ACC112 (cell line): ENCODE measurements around the gene GRIK1.

ENCODE experiments used
- H2AFZ ChIP-seq: fragments of 200-600 bp; sonication (generic); one replicate; pipeline ENCODE4 v1.6.0; 2017; ENCODE audit warnings: antibody characterized with exemption, low read length; ENCODE audit not compliant: unreplicated experiment
- H3K27ac ChIP-seq: fragments of 200-600 bp; sonication (generic); 2 replicates; pipeline ENCODE4 v1.5.1; 2014; ENCODE audit warnings: low read depth, mild to moderate bottlenecking, antibody characterized with exemption, low read length, moderate library complexity
- H3K27me3 ChIP-seq: fragments of 200-600 bp; sonication (generic); 2 replicates; pipeline ENCODE4 v1.6.1; 2014; ENCODE audit warnings: mild to moderate bottlenecking, antibody characterized with exemption, low read length, moderate library complexity, mixed read lengths; ENCODE audit not compliant: insufficient read depth
- H3K36me3 ChIP-seq: fragments of 200-600 bp; sonication (generic); 2 replicates; pipeline ENCODE4 v1.6.1; 2016; ENCODE audit warnings: mild to moderate bottlenecking, antibody characterized with exemption, low read length, moderate library complexity, mixed read lengths; ENCODE audit not compliant: insufficient read depth
- H3K4me1 ChIP-seq: fragments of 200-600 bp; sonication (generic); one replicate; pipeline ENCODE4 v1.6.1; 2016; ENCODE audit warnings: low read length, mixed read lengths; ENCODE audit not compliant: insufficient read depth, unreplicated experiment, control insufficient read depth
- H3K4me3 ChIP-seq: fragments of 200-600 bp; sonication (generic); 2 replicates; pipeline ENCODE4 v1.5.1; 2014; ENCODE audit warnings: mild to moderate bottlenecking, low read depth, low read length
- H3K79me2 ChIP-seq: fragments of 200-600 bp; sonication (generic); one replicate; pipeline ENCODE4 v1.6.0; 2016; ENCODE audit warnings: low read length; ENCODE audit not compliant: control insufficient read depth, unreplicated experiment, insufficient read depth

Gene GRIK1

GRCh38 chr21:29789393-29789792, 150.4 kb downstream of the GRIK1 start:
- Histone ChIP-seq H3K36me3 (no peaks in the 10 kb centered on the region), H3K4me1 (no peaks in the 10 kb centered on the region), H3K79me2 (no peaks in the 10 kb centered on the region), H3K27ac (no peak overlapping the region), H3K4me3 (no peak overlapping the region), H2AFZ (no peak overlapping the region), H3K27me3 (no peaks in the 10 kb centered on the region)

- Histone ChIP-seq H3K36me3 (no peaks in the 10 kb centered on the region), H3K4me3 (no peak overlapping the region), H3K27me3 (no peaks in the 10 kb centered on the region), H3K27ac (no peak overlapping the region), H2AFZ (no peak overlapping the region), H3K4me1 (no peaks in the 10 kb centered on the region), H3K79me2 (no peaks in the 10 kb centered on the region)
Measured at GRCh38 chr21:29788752-29789151, 151.0 kb downstream of the GRIK1 start.

GRCh38 chr21:29787361-29787909, 152.4 kb downstream of the GRIK1 start:
- Histone ChIP-seq H3K27ac (no peak overlapping the region), H3K27me3 (no peaks in the 10 kb centered on the region), H3K79me2 (no peaks in the 10 kb centered on the region), H3K4me1 (no peaks in the 10 kb centered on the region), H3K4me3 (no peak overlapping the region), H3K36me3 (no peaks in the 10 kb centered on the region), H2AFZ (no peak overlapping the region)

- no peaks in the 10 kb centered on the region for H3K79me2 ChIP-seq
- no peak overlapping the region for H3K27ac ChIP-seq
- no peaks in the 10 kb centered on the region for H3K27me3 ChIP-seq
- H3K4me3 ChIP-seq, result no peak overlapping the region
- H2AFZ ChIP-seq, result no peak overlapping the region
- no peaks in the 10 kb centered on the region for H3K36me3 ChIP-seq
- H3K4me1 ChIP-seq, result no peaks in the 10 kb centered on the region
Measured at GRCh38 chr21:29786496-29787360, 153.1 kb downstream of the GRIK1 start.

- H3K27me3 ChIP-seq, result peaks cover 5% of the 10 kb centered on the region; the same call in 1 of the 2 replicates
- no peaks in the 10 kb centered on the region for H3K79me2 ChIP-seq
- H2AFZ ChIP-seq, result no peak overlapping the region
- no peaks in the 10 kb centered on the region for H3K4me1 ChIP-seq
- no peak overlapping the region for H3K27ac ChIP-seq
- H3K36me3 ChIP-seq, result no peaks in the 10 kb centered on the region
- no peak overlapping the region for H3K4me3 ChIP-seq
Measured at GRCh38 chr21:29777160-29777559, 162.6 kb downstream of the GRIK1 start.

GRCh38 chr21:29775462-29775861, 164.3 kb downstream of the GRIK1 start:
- H3K36me3 ChIP-seq, result no peaks in the 10 kb centered on the region
- no peak overlapping the region for H3K27ac ChIP-seq
- H3K4me1 ChIP-seq, result no peaks in the 10 kb centered on the region
- no peak overlapping the region for H3K4me3 ChIP-seq
- peaks cover 5% of the 10 kb centered on the region; the same call in 1 of the 2 replicates for H3K27me3 ChIP-seq
- no peaks in the 10 kb centered on the region for H3K79me2 ChIP-seq
- no peak overlapping the region for H2AFZ ChIP-seq

GRCh38 chr21:29771491-29772066, 168.2 kb downstream of the GRIK1 start:
- Histone ChIP-seq H3K27ac (no peak overlapping the region), H3K79me2 (no peaks in the 10 kb centered on the region), H3K36me3 (no peaks in the 10 kb centered on the region), H3K4me1 (no peaks in the 10 kb centered on the region), H3K4me3 (no peak overlapping the region), H2AFZ (no peak overlapping the region), H3K27me3 (peaks cover 5% of the 10 kb centered on the region; the same call in 1 of the 2 replicates)

- Histone ChIP-seq H2AFZ (no peak overlapping the region), H3K4me3 (no peak overlapping the region), H3K27ac (no peak overlapping the region), H3K79me2 (no peaks in the 10 kb centered on the region), H3K27me3 (peaks cover 13% of the 10 kb centered on the region; the same call in 1 of the 2 replicates), H3K4me1 (no peaks in the 10 kb centered on the region), H3K36me3 (no peaks in the 10 kb centered on the region)
Measured at GRCh38 chr21:29763674-29764073, 176.1 kb downstream of the GRIK1 start.

GRCh38 chr21:29762570-29763082, 177.2 kb downstream of the GRIK1 start:
- H3K27ac ChIP-seq, result no peak overlapping the region

GRCh38 chr21:29753216-29753615, 186.6 kb downstream of the GRIK1 start:
- H3K4me3 ChIP-seq, result no peak overlapping the region
- H3K36me3 ChIP-seq, result no peaks in the 10 kb centered on the region
- H3K4me1 ChIP-seq, result peaks cover 3% of the 10 kb centered on the region
- H3K79me2 ChIP-seq, result no peaks in the 10 kb centered on the region
- no peak overlapping the region for H2AFZ ChIP-seq
- H3K27me3 ChIP-seq, result no peaks in the 10 kb centered on the region
- H3K27ac ChIP-seq, result no peak overlapping the region

More at GRCh38 chr21:29762570-29763082, 177.2 kb downstream of the GRIK1 start:
- Histone ChIP-seq H3K4me1 (no peaks in the 10 kb centered on the region), H3K36me3 (no peaks in the 10 kb centered on the region), H2AFZ (no peak overlapping the region), H3K79me2 (no peaks in the 10 kb centered on the region), H3K27me3 (peaks cover 13% of the 10 kb centered on the region; the same call in 1 of the 2 replicates), H3K4me3 (no peak overlapping the region)
